ENCODE results near the gene PLXNA4.

Gene PLXNA4

DNA sequence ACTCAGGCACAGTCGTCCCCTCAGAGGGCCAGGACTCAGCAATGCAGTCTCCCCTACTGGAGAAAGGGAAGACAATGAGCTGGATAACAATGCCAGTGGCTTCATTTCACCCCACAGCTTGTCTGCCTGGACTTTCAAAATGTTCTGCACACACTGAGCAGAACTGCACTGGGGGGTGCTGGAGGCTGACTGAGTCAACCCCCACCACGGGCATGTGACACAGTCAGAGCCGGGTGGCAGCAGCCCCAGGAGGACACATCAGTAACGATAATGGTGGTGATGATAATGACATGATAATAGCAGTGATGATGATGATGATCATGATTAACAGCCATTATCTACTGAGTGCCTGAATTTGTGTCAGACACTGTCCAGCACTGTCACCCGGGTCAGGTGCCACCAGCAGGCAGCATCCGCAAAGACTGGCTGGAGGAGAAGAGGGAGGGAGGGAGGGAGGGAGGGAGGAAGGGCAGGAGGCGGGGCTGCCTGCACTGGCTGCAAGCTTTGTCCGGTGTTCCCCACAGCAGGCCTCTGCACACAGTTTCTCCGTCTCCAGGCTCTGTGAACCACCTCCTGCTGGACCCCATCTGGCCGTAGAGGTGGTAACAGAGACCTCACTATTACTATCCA, 67.4 kb downstream of the PLXNA4 start:
- Histone ChIP-seq H4K8ac (ENCODE audit: low read length) (no peak overlapping the region), H3K79me1 (replicated peaks; ENCODE audit: low read length, poor library complexity, severe bottlenecking) (no peaks in the 10 kb centered on the region), H2AFZ (ENCODE audit: low read depth, low read length) (no peak overlapping the region), H3K4ac (ENCODE audit: low read depth in 1 of 2, low read length in 2 of 2) (no peak overlapping the region), H2BK15ac (ENCODE audit: low read depth, poor library complexity, severe bottlenecking) (no peak overlapping the region), H2BK5ac (ENCODE audit: low read depth, low read length, poor library complexity, severe bottlenecking) (no peak overlapping the region), H3K4me2 (ENCODE audit: low read length, poor library complexity, severe bottlenecking) (no peak overlapping the region), H3K9me3 (ENCODE audit: control insufficient read depth, low read length) (no peaks in the 10 kb centered on the region), H2AK5ac (ENCODE audit: low read length, severe bottlenecking) (no peak overlapping the region), H3K36me3 (ENCODE audit: control insufficient read depth in 1 of 2, insufficient read depth in 2 of 2, low read depth in 1 of 2, low read length in 2 of 2) (peaks cover 0 to 34% of the 10 kb centered on the region in 2 experiments), H3K27ac (ENCODE audit: low read length, poor library complexity, severe bottlenecking) (no peak overlapping the region), H3K18ac (ENCODE audit: low read depth in 1 of 2, low read length in 2 of 2) (no peak overlapping the region), H2BK12ac (ENCODE audit: low read length in 2 of 2) (no peak overlapping the region), H3K14ac (ENCODE audit: low read length in 2 of 2) (no peak overlapping the region), H3K27me3 (ENCODE audit: control insufficient read depth in 1 of 2, insufficient read depth in 1 of 2, low read length in 2 of 2) (no peaks in the 10 kb centered on the region), H3K4me3 (ENCODE audit: insufficient read depth in 1 of 2, low read depth in 1 of 2, low read length in 2 of 2) (no peak overlapping the region), H4K91ac (ENCODE audit: low read length) (no peak overlapping the region), H3K9ac (ENCODE audit: low read length) (no peak overlapping the region), H3K4me1 (ENCODE audit: control insufficient read depth, insufficient read depth, low read depth, low read length) (no peaks in the 10 kb centered on the region), H3K23ac (ENCODE audit: low read length in 2 of 2) (no peak overlapping the region), H2BK120ac (ENCODE audit: low read depth, low read length) (no peak overlapping the region)
- DNase-seq, result no peak
- WGBS, result 70% methylated on average over 10 of the region's 10 CpGs

DNA sequence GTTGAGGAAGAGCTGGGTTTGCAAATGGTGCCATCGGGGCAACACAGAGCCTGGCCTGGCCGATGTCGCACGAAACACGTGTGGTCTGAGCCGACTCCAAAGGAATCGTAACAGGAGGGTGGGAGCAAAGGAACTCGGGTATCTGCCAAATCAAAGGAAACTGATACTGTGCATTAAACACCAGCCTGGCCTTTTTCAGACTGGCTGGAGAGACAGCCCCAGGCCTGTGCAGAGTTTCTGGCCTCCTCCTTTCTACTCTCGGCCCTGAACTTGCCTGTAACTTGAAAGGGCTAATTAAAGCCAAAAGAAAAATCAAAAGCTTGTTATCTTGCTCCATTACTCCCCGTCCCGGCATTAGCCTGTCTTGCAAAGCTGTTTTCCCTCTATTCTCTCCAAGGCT, 71.4 kb downstream of the PLXNA4 start:
- Histone ChIP-seq H2BK12ac (ENCODE audit: low read length in 2 of 2) (no peak overlapping the region), H4K8ac (ENCODE audit: low read length) (no peak overlapping the region), H3K14ac (ENCODE audit: low read length in 2 of 2) (no peak overlapping the region), H3K27ac (ENCODE audit: low read length, poor library complexity, severe bottlenecking) (no peak overlapping the region), H3K9ac (ENCODE audit: low read length) (no peak overlapping the region), H2AK5ac (ENCODE audit: low read length, severe bottlenecking) (no peak overlapping the region), H3K27me3 (ENCODE audit: control insufficient read depth in 1 of 2, insufficient read depth in 1 of 2, low read length in 2 of 2) (no peaks in the 10 kb centered on the region), H3K4ac (ENCODE audit: low read depth in 1 of 2, low read length in 2 of 2) (no peak overlapping the region), H3K36me3 (ENCODE audit: control insufficient read depth in 1 of 2, insufficient read depth in 2 of 2, low read depth in 1 of 2, low read length in 2 of 2) (peaks cover 0 to 41% of the 10 kb centered on the region in 2 experiments), H3K79me1 (replicated peaks; ENCODE audit: low read length, poor library complexity, severe bottlenecking) (no peaks in the 10 kb centered on the region), H3K23ac (ENCODE audit: low read length in 2 of 2) (no peak overlapping the region), H3K4me2 (ENCODE audit: low read length, poor library complexity, severe bottlenecking) (no peak overlapping the region), H2AFZ (ENCODE audit: low read depth, low read length) (no peak overlapping the region), H2BK5ac (ENCODE audit: low read depth, low read length, poor library complexity, severe bottlenecking) (no peak overlapping the region), H3K9me3 (ENCODE audit: control insufficient read depth, low read length) (no peaks in the 10 kb centered on the region), H3K4me1 (ENCODE audit: control insufficient read depth, insufficient read depth, low read depth, low read length) (no peaks in the 10 kb centered on the region), H2BK120ac (ENCODE audit: low read depth, low read length) (no peak overlapping the region), H2BK15ac (ENCODE audit: low read depth, poor library complexity, severe bottlenecking) (no peak overlapping the region), H4K91ac (ENCODE audit: low read length) (no peak overlapping the region), H3K18ac (ENCODE audit: low read depth in 1 of 2, low read length in 2 of 2) (no peak overlapping the region), H3K4me3 (ENCODE audit: insufficient read depth in 1 of 2, low read depth in 1 of 2, low read length in 2 of 2) (no peak overlapping the region)
- 82% methylated on average over 11 of the region's 11 CpGs for WGBS
- DNase-seq, result no peak

DNA sequence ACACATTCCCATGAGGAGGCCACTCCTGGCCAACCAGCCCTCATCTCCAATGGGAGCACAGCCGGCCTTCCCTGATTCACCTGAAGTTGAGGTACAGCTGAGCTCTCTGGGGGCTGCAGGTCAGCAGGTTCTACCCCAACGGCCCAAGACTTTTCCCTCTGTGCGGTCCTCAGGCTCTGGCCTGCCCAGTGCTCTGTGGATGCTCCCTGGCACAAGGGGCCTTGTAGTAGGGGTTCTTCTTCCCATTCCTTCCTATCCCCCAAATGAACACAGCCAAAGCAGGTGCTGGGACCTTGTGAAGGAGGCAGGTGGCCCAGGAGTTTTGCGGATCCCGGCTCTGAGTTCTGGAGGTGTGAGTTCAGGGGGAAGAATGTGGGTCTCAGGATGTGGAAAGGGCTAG, 72.2 kb downstream of the PLXNA4 start:
- Histone ChIP-seq H3K27me3 (ENCODE audit: control insufficient read depth in 1 of 2, insufficient read depth in 1 of 2, low read length in 2 of 2) (no peaks in the 10 kb centered on the region), H3K4me1 (ENCODE audit: control insufficient read depth, insufficient read depth, low read depth, low read length) (no peaks in the 10 kb centered on the region), H3K18ac (ENCODE audit: low read depth in 1 of 2, low read length in 2 of 2) (no peak overlapping the region), H2BK12ac (ENCODE audit: low read length in 2 of 2) (no peak overlapping the region), H3K9me3 (ENCODE audit: control insufficient read depth, low read length) (no peaks in the 10 kb centered on the region), H3K36me3 (ENCODE audit: control insufficient read depth in 1 of 2, insufficient read depth in 2 of 2, low read depth in 1 of 2, low read length in 2 of 2) (peaks cover 0 to 41% of the 10 kb centered on the region in 2 experiments), H3K9ac (ENCODE audit: low read length) (no peak overlapping the region), H3K4ac (ENCODE audit: low read depth in 1 of 2, low read length in 2 of 2) (no peak overlapping the region), H3K79me1 (replicated peaks; ENCODE audit: low read length, poor library complexity, severe bottlenecking) (no peaks in the 10 kb centered on the region), H2BK15ac (ENCODE audit: low read depth, poor library complexity, severe bottlenecking) (no peak overlapping the region), H3K23ac (ENCODE audit: low read length in 2 of 2) (no peak overlapping the region), H2BK5ac (ENCODE audit: low read depth, low read length, poor library complexity, severe bottlenecking) (no peak overlapping the region), H2BK120ac (ENCODE audit: low read depth, low read length) (no peak overlapping the region), H3K27ac (ENCODE audit: low read length, poor library complexity, severe bottlenecking) (no peak overlapping the region), H3K4me3 (ENCODE audit: insufficient read depth in 1 of 2, low read depth in 1 of 2, low read length in 2 of 2) (no peak overlapping the region), H2AK5ac (ENCODE audit: low read length, severe bottlenecking) (no peak overlapping the region), H4K91ac (ENCODE audit: low read length) (no peak overlapping the region), H2AFZ (ENCODE audit: low read depth, low read length) (no peak overlapping the region), H4K8ac (ENCODE audit: low read length) (no peak overlapping the region), H3K14ac (ENCODE audit: low read length in 2 of 2) (no peak overlapping the region), H3K4me2 (ENCODE audit: low read length, poor library complexity, severe bottlenecking) (no peak overlapping the region)
- no peak for DNase-seq
- WGBS, result 89% methylated on average over 5 of the region's 5 CpGs

DNA sequence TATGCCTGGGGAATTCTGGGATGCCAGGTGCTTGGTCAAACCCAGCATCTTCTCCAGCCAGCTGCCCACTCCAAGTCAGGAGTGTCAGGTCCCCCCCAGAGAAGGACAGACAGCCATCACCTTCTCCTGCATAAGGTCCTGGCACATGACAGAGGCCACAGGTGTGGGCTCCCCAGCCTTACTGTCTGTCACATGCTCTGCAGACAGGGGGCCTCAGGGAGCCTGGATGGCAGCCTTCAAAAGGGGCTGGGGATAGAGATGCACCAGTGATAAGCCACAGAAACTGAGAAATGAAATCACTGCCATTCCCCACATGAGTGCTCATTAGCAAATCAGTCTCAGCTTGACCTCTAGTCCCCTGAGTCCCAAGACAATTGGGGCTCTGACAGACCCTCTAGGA, 72.9 kb downstream of the PLXNA4 start:
- no peak overlapping the region for H3K9ac ChIP-seq (ENCODE audit: low read length)
- H2AFZ ChIP-seq (ENCODE audit: low read depth, low read length), result no peak overlapping the region
- no peak overlapping the region for H3K4me2 ChIP-seq (ENCODE audit: low read length, poor library complexity, severe bottlenecking)
- H2BK120ac ChIP-seq (ENCODE audit: low read depth, low read length), result no peak overlapping the region
- H2BK15ac ChIP-seq (ENCODE audit: low read depth, poor library complexity, severe bottlenecking), result no peak overlapping the region
- no peaks in the 10 kb centered on the region for H3K4me1 ChIP-seq (ENCODE audit: control insufficient read depth, insufficient read depth, low read depth, low read length)
- no peak overlapping the region for H4K8ac ChIP-seq (ENCODE audit: low read length)
- no peak overlapping the region for H3K27ac ChIP-seq (ENCODE audit: low read length, poor library complexity, severe bottlenecking)
- no peaks in the 10 kb centered on the region for H3K79me1 ChIP-seq (replicated peaks; ENCODE audit: low read length, poor library complexity, severe bottlenecking)
- H3K4me3 ChIP-seq (ENCODE audit: insufficient read depth in 1 of 2, low read depth in 1 of 2, low read length in 2 of 2), result no peak overlapping the region
- H3K18ac ChIP-seq (ENCODE audit: low read depth in 1 of 2, low read length in 2 of 2), result no peak overlapping the region
- H2AK5ac ChIP-seq (ENCODE audit: low read length, severe bottlenecking), result no peak overlapping the region
- no peak for DNase-seq
- H3K9me3 ChIP-seq (ENCODE audit: control insufficient read depth, low read length), result no peaks in the 10 kb centered on the region
- no peak overlapping the region for H2BK12ac ChIP-seq (ENCODE audit: low read length in 2 of 2)
- H2BK5ac ChIP-seq (ENCODE audit: low read depth, low read length, poor library complexity, severe bottlenecking), result no peak overlapping the region
- H3K36me3 ChIP-seq (ENCODE audit: control insufficient read depth in 1 of 2, insufficient read depth in 2 of 2, low read depth in 1 of 2, low read length in 2 of 2), result peaks cover 0 to 41% of the 10 kb centered on the region in 2 experiments
- no peak overlapping the region for H3K4ac ChIP-seq (ENCODE audit: low read depth in 1 of 2, low read length in 2 of 2)
- H3K27me3 ChIP-seq (ENCODE audit: control insufficient read depth in 1 of 2, insufficient read depth in 1 of 2, low read length in 2 of 2), result no peaks in the 10 kb centered on the region
- no peak overlapping the region for H3K14ac ChIP-seq (ENCODE audit: low read length in 2 of 2)
- no peak overlapping the region for H4K91ac ChIP-seq (ENCODE audit: low read length)
- H3K23ac ChIP-seq (ENCODE audit: low read length in 2 of 2), result no peak overlapping the region
